GM12878 (cell line): ENCODE results near the gene RETREG1. TPM values are rescaled to one million over a fixed set of nuclear protein-coding genes. Genes with fewer than 3 reads are reported as not detected.

Experiments used
- ATAC-seq: fragments of 200-7000 bp; cut with Tn5 transposase; 3 replicates; pipeline ENCODE4 v1.9.1; 2020; ENCODE audit warnings: mild to moderate bottlenecking, moderate library complexity
- BruUV-seq: library from RNA; stranded (reverse); fragments of 400-500 nt; replicated peaks from 2 replicates; lab custom pipeline; 2021; lab: Mats Ljungman, UMichigan
- CTCF ChIA-PET: fragments of 300-600 bp; sonication (Branson Sonifier 250); formaldehyde crosslinking; extraction: SDS; loops from one replicate; lab custom pipeline; 2021; ENCODE audit warnings: inconsistent platforms; lab: Yijun Ruan, JAX
- POLR2A ChIA-PET: fragments of 350-600 bp; formaldehyde crosslinking; extraction: SDS; loops from one replicate; lab custom pipeline; 2021; ENCODE audit warnings: inconsistent platforms; lab: Charles Lee
- RAD21 ChIA-PET: fragments of 300-600 bp; sonication (Branson Sonifier 250); formaldehyde crosslinking; loops from one replicate; lab custom pipeline; 2023; ENCODE audit warnings: antibody characterized with exemption; ENCODE audit not compliant: unreplicated experiment; lab: Charles Lee
- SMC1A ChIA-PET: fragments of 300-600 bp; sonication (Branson Sonifier 250); formaldehyde crosslinking; loops from one replicate; lab custom pipeline; 2023; ENCODE audit not compliant: unreplicated experiment, uncharacterized antibody; lab: Charles Lee
- DNase-seq: peaks from one replicate; pipeline ENCODE4 v3.0.0-alpha.2; 2011; ENCODE audit warnings: low read depth, low spot score
- FAIRE-seq: peaks from 3 replicates; lab custom pipeline; 2011; peaks lifted over from hg19 to GRCh38; lab: Jason Lieb, UNC
- H2AFZ ChIP-seq: 2 replicates; pipeline ENCODE4 v1.6.0; 2011; ENCODE audit warnings: low read depth, low read length, control low read depth; ENCODE audit not compliant: control insufficient read depth
- H3K27ac ChIP-seq: 2 replicates; pipeline ENCODE4 v1.5.1; 2011; ENCODE audit warnings: control low read depth; ENCODE audit not compliant: control insufficient read depth, insufficient read depth
- H3K27me3 ChIP-seq, 2 experiments: replicated peaks in 1 of 2; 2 replicates each; pipeline versions ENCODE4 v1.6.0 to v1.6.1; 2011; ENCODE audit warnings: low read length in 1 of 2; ENCODE audit not compliant: control insufficient read depth in 2 of 2, insufficient read depth in 2 of 2
- H3K36me3 ChIP-seq, 2 experiments: 2 replicates each; pipeline ENCODE4 v1.5.1; 2011; ENCODE audit warnings: low read length in 1 of 2; ENCODE audit not compliant: control insufficient read depth in 2 of 2, insufficient read depth in 2 of 2
- H3K4me1 ChIP-seq: 2 replicates; pipeline ENCODE4 v1.6.1; 2011; ENCODE audit warnings: mild to moderate bottlenecking, low read length, moderate library complexity, mixed read lengths; ENCODE audit not compliant: control insufficient read depth, insufficient read depth
- H3K4me2 ChIP-seq: 2 replicates; pipeline ENCODE4 v1.6.0; 2011; ENCODE audit warnings: control low read depth; ENCODE audit not compliant: control insufficient read depth, insufficient read depth
- H3K4me3 ChIP-seq: fragments of 200-600 bp; sonication (generic); 2 replicates; pipeline ENCODE4 v1.5.1; 2016
- H3K79me2 ChIP-seq: 2 replicates; pipeline ENCODE4 v1.6.0; 2011; ENCODE audit warnings: low read length; ENCODE audit not compliant: control insufficient read depth, insufficient read depth
- H3K9ac ChIP-seq: 2 replicates; pipeline ENCODE4 v1.8.0; 2011; ENCODE audit warnings: low read length, control low read depth, mixed read lengths; ENCODE audit not compliant: control insufficient read depth, insufficient read depth
- H3K9me3 ChIP-seq: replicated peaks from 3 replicates; pipeline ENCODE4 v1.5.1; 2011; ENCODE audit warnings: mild to moderate bottlenecking, low read length; ENCODE audit not compliant: control insufficient read depth, insufficient read depth
- H4K20me1 ChIP-seq: 2 replicates; pipeline ENCODE4 v1.6.0; 2011; ENCODE audit not compliant: control insufficient read depth, insufficient read depth
- ATF7 ChIP-seq: fragments of 450-650 bp; IDR thresholded peaks from 2 replicates; pipeline ENCODE4 v1.6.1; 2016; ENCODE audit warnings: low read depth, mild to moderate bottlenecking
- RB1 ChIP-seq: fragments of 450-650 bp; formaldehyde crosslinking; IDR thresholded peaks from 2 replicates; pipeline ENCODE4 v1.6.1; 2017; ENCODE audit warnings: mild to moderate bottlenecking, borderline replicate concordance
- RUNX3 ChIP-seq: IDR thresholded peaks from 2 replicates; pipeline ENCODE4 v1.6.1; 2012; ENCODE audit warnings: low read length, inconsistent platforms
- SREBF1 ChIP-seq: IDR thresholded peaks from 2 replicates; pipeline ENCODE4 v1.6.1; 2012; ENCODE audit warnings: mild to moderate bottlenecking, low read length
- whole genome bisulfite sequencing: methylation state at CpG from one replicate; pipeline ENCODE4 v1.1.6; 2016; ENCODE audit warnings: low lambda C conversion rate; ENCODE audit not compliant: insufficient replicate concordance, insufficient coverage; ENCODE audit errors: missing lambda C conversion rate; 5-methylcytosine and 5-hydroxymethylcytosine counted together
- in situ Hi-C: fragments of 300-500 bp; cut with MboI; formaldehyde crosslinking; loops from 9 replicates; pipeline ENCODE4 v1.14.3; 2018; ENCODE audit warnings: mixed read lengths
- intact Hi-C: fragments of 100-400 bp; cut with micrococcal nuclease; formaldehyde crosslinking; loops from one replicate; pipeline ENCODE4 v1.14.2; 2022; ENCODE audit not compliant: unreplicated experiment
- polyA plus RNA-seq, 11 experiments: library from polyadenylated mRNA; depleted of rRNA in 4 of 11; unstranded in 6 of 11; stranded (reverse) in 5 of 11; fragments of >200 nt; fragmentation: Nextera tagmentation in 4 of 11; fragmentation: Illumina TruSeq in 1 of 11; extraction: Ambion mirVana in 4 of 11; extraction: Trizol in 1 of 11; gene quantifications; 1 replicate in 1 of 11; 2 replicates in 10 of 11; pipeline versions ENCODE4 v1.2.1 to v1.2.3, GENCODE V29; 2011 to 2016; ENCODE audit warnings: inconsistent platforms in 2 of 11, missing spikeins in 2 of 11, low read depth in 1 of 11
- total RNA-seq, 4 experiments: library from RNA; depleted of rRNA in 3 of 4; stranded (reverse); fragments of >200 nt in 3 of 4; fragmentation: Illumina TruSeq in 1 of 4; extraction: Trizol in 1 of 4; gene quantifications; 2 replicates each; pipeline versions ENCODE4 v1.2.1 to v1.2.3, GENCODE V29; 2013 to 2021
- TF ChIP-seq, protein P1 (sequence below): fragments of 450-650 bp; IDR thresholded peaks from 2 replicates; pipeline ENCODE4 v1.6.1; 2016; ENCODE audit warnings: mild to moderate bottlenecking
- TF ChIP-seq, protein P2 (sequence below): IDR thresholded peaks from 2 replicates; pipeline ENCODE4 v1.6.1; 2012; ENCODE audit warnings: low read depth, low read length, improper control_type of control experiment
- TF ChIP-seq, protein P3 (sequence below): fragments of 450-650 bp; IDR thresholded peaks from 2 replicates; pipeline ENCODE4 v1.6.1; 2017; ENCODE audit warnings: mild to moderate bottlenecking, moderate library complexity
- TF ChIP-seq, protein P4 (sequence below): fragments of 450-650 bp; IDR thresholded peaks from 2 replicates; pipeline ENCODE4 v1.6.1; 2014; ENCODE audit warnings: mild to moderate bottlenecking

RETREG1 gene
- total and polyA plus RNA-seq, 10 of the 15 experiments (the other 5 are each of a cell fraction or from before 2014, with no cell fraction given): 3.9 to 8.9 (median 6.4) TPM

DNA sequence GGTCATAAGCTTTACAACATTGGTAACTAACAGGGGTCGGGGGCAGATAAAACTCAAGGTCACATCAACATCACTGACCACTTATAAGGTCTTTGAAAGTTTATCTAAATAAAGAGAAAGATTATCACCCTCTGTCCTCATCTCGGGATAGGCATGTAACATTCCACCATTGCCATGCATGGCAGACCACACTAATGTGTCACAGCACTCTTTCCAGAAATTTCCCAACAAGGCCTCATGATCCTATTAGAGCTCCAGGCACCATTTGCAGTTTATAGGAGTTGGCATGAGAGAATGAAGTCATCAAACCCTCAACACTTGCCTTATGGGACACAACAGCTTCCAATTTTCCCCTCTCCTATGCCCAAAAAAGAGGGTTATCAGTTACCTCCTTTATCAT, 119.3 kb downstream of the RETREG1 start:
- WGBS: 19% methylated on average over 2 of the region's 2 CpGs

More for the DNA sequence above, 119.3 kb downstream of the RETREG1 start:
- POLR2A ChIA-PET: no interaction called here
- Histone ChIP-seq H3K4me2 (no peak overlapping the region), H3K4me3 (no peak overlapping the region), H4K20me1 (no peaks in the 10 kb centered on the region), H3K27me3 (no peaks in the 10 kb centered on the region), H3K27ac (no peak overlapping the region), H3K4me1 (no peaks in the 10 kb centered on the region), H3K9ac (no peak overlapping the region), H2AFZ (no peak overlapping the region), H3K79me2 (no peaks in the 10 kb centered on the region), H3K36me3 (no peaks in the 10 kb centered on the region), H3K9me3 (peaks cover 2% of the 10 kb centered on the region; the same call in 1 of the 3 replicates)
- RAD21 ChIA-PET: no interaction called here
- CTCF ChIA-PET: no interaction called here
- SMC1A ChIA-PET: no interaction called here
- intact Hi-C loops (no loop called here), in situ Hi-C loops (no loop called here)
- TF ChIP-seq, protein P1, sequence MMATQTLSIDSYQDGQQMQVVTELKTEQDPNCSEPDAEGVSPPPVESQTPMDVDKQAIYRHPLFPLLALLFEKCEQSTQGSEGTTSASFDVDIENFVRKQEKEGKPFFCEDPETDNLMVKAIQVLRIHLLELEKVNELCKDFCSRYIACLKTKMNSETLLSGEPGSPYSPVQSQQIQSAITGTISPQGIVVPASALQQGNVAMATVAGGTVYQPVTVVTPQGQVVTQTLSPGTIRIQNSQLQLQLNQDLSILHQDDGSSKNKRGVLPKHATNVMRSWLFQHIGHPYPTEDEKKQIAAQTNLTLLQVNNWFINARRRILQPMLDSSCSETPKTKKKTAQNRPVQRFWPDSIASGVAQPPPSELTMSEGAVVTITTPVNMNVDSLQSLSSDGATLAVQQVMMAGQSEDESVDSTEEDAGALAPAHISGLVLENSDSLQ: no peak
- TF ChIP-seq RUNX3 (no peak), RB1 (no peak), SREBF1 (no peak), ATF7 (no peak)
- TF ChIP-seq, protein P2, sequence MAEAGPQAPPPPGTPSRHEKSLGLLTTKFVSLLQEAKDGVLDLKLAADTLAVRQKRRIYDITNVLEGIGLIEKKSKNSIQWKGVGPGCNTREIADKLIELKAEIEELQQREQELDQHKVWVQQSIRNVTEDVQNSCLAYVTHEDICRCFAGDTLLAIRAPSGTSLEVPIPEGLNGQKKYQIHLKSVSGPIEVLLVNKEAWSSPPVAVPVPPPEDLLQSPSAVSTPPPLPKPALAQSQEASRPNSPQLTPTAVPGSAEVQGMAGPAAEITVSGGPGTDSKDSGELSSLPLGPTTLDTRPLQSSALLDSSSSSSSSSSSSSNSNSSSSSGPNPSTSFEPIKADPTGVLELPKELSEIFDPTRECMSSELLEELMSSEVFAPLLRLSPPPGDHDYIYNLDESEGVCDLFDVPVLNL: no peak
- TF ChIP-seq, protein P3, sequence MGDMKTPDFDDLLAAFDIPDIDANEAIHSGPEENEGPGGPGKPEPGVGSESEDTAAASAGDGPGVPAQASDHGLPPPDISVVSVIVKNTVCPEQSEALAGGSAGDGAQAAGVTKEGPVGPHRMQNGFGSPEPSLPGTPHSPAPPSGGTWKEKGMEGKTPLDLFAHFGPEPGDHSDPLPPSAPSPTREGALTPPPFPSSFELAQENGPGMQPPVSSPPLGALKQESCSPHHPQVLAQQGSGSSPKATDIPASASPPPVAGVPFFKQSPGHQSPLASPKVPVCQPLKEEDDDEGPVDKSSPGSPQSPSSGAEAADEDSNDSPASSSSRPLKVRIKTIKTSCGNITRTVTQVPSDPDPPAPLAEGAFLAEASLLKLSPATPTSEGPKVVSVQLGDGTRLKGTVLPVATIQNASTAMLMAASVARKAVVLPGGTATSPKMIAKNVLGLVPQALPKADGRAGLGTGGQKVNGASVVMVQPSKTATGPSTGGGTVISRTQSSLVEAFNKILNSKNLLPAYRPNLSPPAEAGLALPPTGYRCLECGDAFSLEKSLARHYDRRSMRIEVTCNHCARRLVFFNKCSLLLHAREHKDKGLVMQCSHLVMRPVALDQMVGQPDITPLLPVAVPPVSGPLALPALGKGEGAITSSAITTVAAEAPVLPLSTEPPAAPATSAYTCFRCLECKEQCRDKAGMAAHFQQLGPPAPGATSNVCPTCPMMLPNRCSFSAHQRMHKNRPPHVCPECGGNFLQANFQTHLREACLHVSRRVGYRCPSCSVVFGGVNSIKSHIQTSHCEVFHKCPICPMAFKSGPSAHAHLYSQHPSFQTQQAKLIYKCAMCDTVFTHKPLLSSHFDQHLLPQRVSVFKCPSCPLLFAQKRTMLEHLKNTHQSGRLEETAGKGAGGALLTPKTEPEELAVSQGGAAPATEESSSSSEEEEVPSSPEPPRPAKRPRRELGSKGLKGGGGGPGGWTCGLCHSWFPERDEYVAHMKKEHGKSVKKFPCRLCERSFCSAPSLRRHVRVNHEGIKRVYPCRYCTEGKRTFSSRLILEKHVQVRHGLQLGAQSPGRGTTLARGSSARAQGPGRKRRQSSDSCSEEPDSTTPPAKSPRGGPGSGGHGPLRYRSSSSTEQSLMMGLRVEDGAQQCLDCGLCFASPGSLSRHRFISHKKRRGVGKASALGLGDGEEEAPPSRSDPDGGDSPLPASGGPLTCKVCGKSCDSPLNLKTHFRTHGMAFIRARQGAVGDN: no peak
- TF ChIP-seq, protein P4, sequence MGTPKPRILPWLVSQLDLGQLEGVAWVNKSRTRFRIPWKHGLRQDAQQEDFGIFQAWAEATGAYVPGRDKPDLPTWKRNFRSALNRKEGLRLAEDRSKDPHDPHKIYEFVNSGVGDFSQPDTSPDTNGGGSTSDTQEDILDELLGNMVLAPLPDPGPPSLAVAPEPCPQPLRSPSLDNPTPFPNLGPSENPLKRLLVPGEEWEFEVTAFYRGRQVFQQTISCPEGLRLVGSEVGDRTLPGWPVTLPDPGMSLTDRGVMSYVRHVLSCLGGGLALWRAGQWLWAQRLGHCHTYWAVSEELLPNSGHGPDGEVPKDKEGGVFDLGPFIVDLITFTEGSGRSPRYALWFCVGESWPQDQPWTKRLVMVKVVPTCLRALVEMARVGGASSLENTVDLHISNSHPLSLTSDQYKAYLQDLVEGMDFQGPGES: no peak
- DNase-seq: no peak
- BruUV-seq: no TSS peak
- FAIRE-seq: no peak
- ATAC-seq: no peak
